MM.1S (cell line): ENCODE data around the gene GABRG3.

Source experiments
- DNase-seq: peaks from one replicate; pipeline ENCODE4 v3.0.0-alpha.2; 2015
- H2AFZ ChIP-seq: fragments of 300-600 bp; sonication (generic); 2 replicates; pipeline ENCODE4 v1.6.0; 2016; ENCODE audit warnings: antibody characterized with exemption, low read length
- H3F3A ChIP-seq: fragments of 300-600 bp; sonication (generic); 2 replicates; pipeline ENCODE4 v1.6.1; 2016; ENCODE audit warnings: mild to moderate bottlenecking, antibody characterized with exemption, low read length, moderate library complexity, mixed read lengths; ENCODE audit not compliant: insufficient read depth
- H3K27ac ChIP-seq: fragments of 300-600 bp; sonication (generic); 2 replicates; pipeline ENCODE4 v1.5.1; 2016; ENCODE audit warnings: mild to moderate bottlenecking, low read length
- H3K27me3 ChIP-seq: fragments of 300-600 bp; sonication (generic); replicated peaks from 2 replicates; pipeline ENCODE4 v1.6.0; 2016; ENCODE audit warnings: low read length; ENCODE audit not compliant: insufficient read depth
- H3K36me3 ChIP-seq: fragments of 300-600 bp; sonication (generic); replicated peaks from 2 replicates; pipeline ENCODE4 v1.6.1; 2016; ENCODE audit warnings: mild to moderate bottlenecking, low read length, mixed read lengths; ENCODE audit not compliant: insufficient read depth
- H3K4me1 ChIP-seq: fragments of 300-600 bp; sonication (generic); 2 replicates; pipeline ENCODE4 v1.6.1; 2016; ENCODE audit warnings: low read length, mixed read lengths
- H3K4me2 ChIP-seq: fragments of 300-600 bp; sonication (generic); 2 replicates; pipeline ENCODE4 v1.6.0; 2016; ENCODE audit warnings: low read depth, low read length
- H3K4me3 ChIP-seq: fragments of 300-600 bp; sonication (generic); 2 replicates; pipeline ENCODE4 v1.5.1; 2016; ENCODE audit warnings: low read length, mixed read lengths
- H3K79me2 ChIP-seq: fragments of 300-600 bp; sonication (generic); 2 replicates; pipeline ENCODE4 v1.6.1; 2016; ENCODE audit warnings: mixed run types, low read length, mixed read lengths
- H3K9ac ChIP-seq: fragments of 300-600 bp; sonication (generic); 2 replicates; pipeline ENCODE4 v1.6.1; 2016; ENCODE audit warnings: low read length, mixed read lengths
- H3K9me2 ChIP-seq: fragments of 300-600 bp; sonication (generic); replicated peaks from 2 replicates; pipeline ENCODE4 v1.6.1; 2016; ENCODE audit warnings: mild to moderate bottlenecking, low read length, mixed read lengths; ENCODE audit not compliant: insufficient read depth
- H3K9me3 ChIP-seq: fragments of 300-600 bp; sonication (generic); replicated peaks from 2 replicates; pipeline ENCODE4 v1.6.1; 2016; ENCODE audit warnings: mild to moderate bottlenecking, low read length, mixed read lengths; ENCODE audit not compliant: insufficient read depth
- H4K20me1 ChIP-seq: fragments of 300-600 bp; sonication (generic); 2 replicates; pipeline ENCODE4 v1.6.1; 2016; ENCODE audit warnings: mild to moderate bottlenecking, low read length, moderate library complexity, mixed read lengths; ENCODE audit not compliant: insufficient read depth
- EZH2 ChIP-seq: fragments of 300-600 bp; sonication (generic); optimal IDR thresholded peaks from 2 replicates; pipeline ENCODE3; 2017; ENCODE audit warnings: low read depth, mild to moderate bottlenecking, antibody characterized with exemption, low read length, mixed read lengths
- EZH2phosphoT487 ChIP-seq: fragments of 300-600 bp; sonication (generic); IDR thresholded peaks from 2 replicates; pipeline ENCODE4 v1.6.1; 2018; ENCODE audit warnings: antibody characterized with exemption, low read length
- TF ChIP-seq, protein P1 (sequence below): fragments of 300-600 bp; sonication (generic); IDR thresholded peaks from 2 replicates; pipeline ENCODE4 v1.5.1; 2016; ENCODE audit warnings: antibody characterized with exemption, low read length, mixed read lengths

GABRG3 gene

DNA sequence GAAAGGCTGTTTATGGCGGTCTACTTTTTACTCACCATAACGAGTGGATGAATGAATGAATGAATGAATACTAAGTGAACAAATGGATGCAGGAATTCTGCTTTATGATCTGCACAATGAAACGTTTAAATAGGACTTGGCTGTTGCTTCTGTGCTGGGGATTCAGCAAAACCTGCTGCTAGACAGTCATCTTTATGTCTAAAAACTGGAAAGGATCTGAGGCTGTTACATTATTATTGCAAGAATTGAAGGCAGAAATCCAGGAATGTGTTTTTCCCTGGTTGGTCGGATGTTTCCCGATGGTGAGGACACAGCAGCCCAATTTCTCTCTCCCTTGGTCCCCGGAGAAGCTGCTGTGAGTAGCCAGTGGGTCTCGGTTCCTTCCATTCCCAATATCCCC, 94.2 kb downstream of the GABRG3 start:
- H3K4me1 ChIP-seq = no peaks in the 10 kb centered on the region
- DNase-seq = no peak
- H3K9me2 ChIP-seq = no peaks in the 10 kb centered on the region
- TF ChIP-seq, protein P1, sequence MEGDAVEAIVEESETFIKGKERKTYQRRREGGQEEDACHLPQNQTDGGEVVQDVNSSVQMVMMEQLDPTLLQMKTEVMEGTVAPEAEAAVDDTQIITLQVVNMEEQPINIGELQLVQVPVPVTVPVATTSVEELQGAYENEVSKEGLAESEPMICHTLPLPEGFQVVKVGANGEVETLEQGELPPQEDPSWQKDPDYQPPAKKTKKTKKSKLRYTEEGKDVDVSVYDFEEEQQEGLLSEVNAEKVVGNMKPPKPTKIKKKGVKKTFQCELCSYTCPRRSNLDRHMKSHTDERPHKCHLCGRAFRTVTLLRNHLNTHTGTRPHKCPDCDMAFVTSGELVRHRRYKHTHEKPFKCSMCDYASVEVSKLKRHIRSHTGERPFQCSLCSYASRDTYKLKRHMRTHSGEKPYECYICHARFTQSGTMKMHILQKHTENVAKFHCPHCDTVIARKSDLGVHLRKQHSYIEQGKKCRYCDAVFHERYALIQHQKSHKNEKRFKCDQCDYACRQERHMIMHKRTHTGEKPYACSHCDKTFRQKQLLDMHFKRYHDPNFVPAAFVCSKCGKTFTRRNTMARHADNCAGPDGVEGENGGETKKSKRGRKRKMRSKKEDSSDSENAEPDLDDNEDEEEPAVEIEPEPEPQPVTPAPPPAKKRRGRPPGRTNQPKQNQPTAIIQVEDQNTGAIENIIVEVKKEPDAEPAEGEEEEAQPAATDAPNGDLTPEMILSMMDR = no peak
- TF ChIP-seq EZH2 = no peak
- TF ChIP-seq EZH2phosphoT487 = no peak
- no peaks in the 10 kb centered on the region for H3K79me2 ChIP-seq
- H2AFZ ChIP-seq = no peak overlapping the region
- H3F3A ChIP-seq = no peaks in the 10 kb centered on the region
- no peaks in the 10 kb centered on the region for H3K36me3 ChIP-seq
- no peaks in the 10 kb centered on the region for H4K20me1 ChIP-seq
- no peaks in the 10 kb centered on the region for H3K27me3 ChIP-seq
- no peak overlapping the region for H3K9ac ChIP-seq
- H3K4me3 ChIP-seq = no peak overlapping the region
- no peak overlapping the region for H3K4me2 ChIP-seq
- no peaks in the 10 kb centered on the region for H3K9me3 ChIP-seq
- no peak overlapping the region for H3K27ac ChIP-seq

DNA sequence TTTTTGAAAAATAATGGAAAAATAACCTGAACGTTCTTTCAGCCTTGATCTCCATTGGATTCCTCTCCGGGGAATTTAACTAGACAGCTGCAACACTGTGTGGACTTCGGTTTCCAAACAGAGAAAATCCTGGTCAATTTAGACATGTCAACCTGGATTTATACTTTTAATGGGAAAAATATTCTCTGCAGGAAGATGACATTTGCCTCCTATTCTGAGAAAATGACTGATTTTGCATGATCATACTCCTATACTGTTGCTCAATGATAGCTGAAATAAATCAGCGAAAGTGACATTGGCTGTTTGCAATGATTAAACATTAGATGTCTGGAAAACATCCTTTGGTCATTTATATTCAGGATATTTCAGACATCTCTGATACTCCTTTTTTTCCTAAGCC, 94.8 kb downstream of the GABRG3 start:
- no peak for DNase-seq
- H3K4me2 ChIP-seq = no peak overlapping the region
- no peaks in the 10 kb centered on the region for H3K27me3 ChIP-seq
- no peak overlapping the region for H2AFZ ChIP-seq
- H3K4me3 ChIP-seq = no peak overlapping the region
- TF ChIP-seq, protein P1 = no peak
- TF ChIP-seq EZH2 (no peak), EZH2phosphoT487 (no peak)
- H3F3A ChIP-seq = no peaks in the 10 kb centered on the region
- no peak overlapping the region for H3K9ac ChIP-seq
- no peaks in the 10 kb centered on the region for H4K20me1 ChIP-seq
- no peaks in the 10 kb centered on the region for H3K36me3 ChIP-seq
- H3K79me2 ChIP-seq = no peaks in the 10 kb centered on the region
- no peak overlapping the region for H3K27ac ChIP-seq
- no peaks in the 10 kb centered on the region for H3K4me1 ChIP-seq
- no peaks in the 10 kb centered on the region for H3K9me3 ChIP-seq
- H3K9me2 ChIP-seq = no peaks in the 10 kb centered on the region

DNA sequence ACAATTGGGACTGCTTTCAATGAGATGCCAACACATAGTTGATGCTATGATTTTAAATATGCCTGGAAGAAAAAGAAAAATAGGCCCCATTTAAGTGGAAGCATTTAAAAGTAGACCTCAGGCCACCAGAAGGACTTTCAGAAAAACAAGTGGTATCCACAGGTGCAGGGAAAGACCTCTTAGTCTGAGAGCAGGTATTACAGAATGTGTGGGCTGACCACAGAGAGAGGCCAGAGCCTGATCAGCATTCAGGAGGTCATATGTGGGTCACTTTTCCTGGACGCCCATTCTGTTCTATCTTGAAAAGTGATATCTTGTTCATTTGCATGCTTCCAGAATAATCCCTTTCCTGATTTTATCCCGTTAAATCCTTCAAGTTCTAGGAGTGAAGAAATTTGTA, 95.5 kb downstream of the GABRG3 start:
- no peak overlapping the region for H3K27ac ChIP-seq
- no peak overlapping the region for H2AFZ ChIP-seq
- H3K27me3 ChIP-seq = no peaks in the 10 kb centered on the region
- no peaks in the 10 kb centered on the region for H3K36me3 ChIP-seq
- TF ChIP-seq EZH2phosphoT487 (no peak), EZH2 (no peak)
- TF ChIP-seq, protein P1 = no peak
- no peaks in the 10 kb centered on the region for H3F3A ChIP-seq
- H3K4me1 ChIP-seq = no peaks in the 10 kb centered on the region
- no peaks in the 10 kb centered on the region for H3K9me2 ChIP-seq
- no peaks in the 10 kb centered on the region for H3K79me2 ChIP-seq
- H4K20me1 ChIP-seq = no peaks in the 10 kb centered on the region
- DNase-seq = peak; percentile 64
- H3K4me2 ChIP-seq = no peak overlapping the region
- no peak overlapping the region for H3K9ac ChIP-seq
- H3K4me3 ChIP-seq = no peak overlapping the region
- no peaks in the 10 kb centered on the region for H3K9me3 ChIP-seq
